PC-3 (cell line): Measurements from ENCODE around the gene SLC35D2. TPM values are rescaled to one million over a fixed set of nuclear protein-coding genes. Genes with fewer than 3 reads are reported as not detected.

Experiments
- ATAC-seq: fragments of 200-7000 bp; cut with Tn5 transposase; 2 replicates; pipeline ENCODE4 v1.9.1; 2020; ENCODE audit warnings: mild to moderate bottlenecking, moderate library complexity
- BruUV-seq: library from RNA; stranded (reverse); fragments of 400-500 nt; replicated peaks from 2 replicates; lab custom pipeline; 2021; lab: Mats Ljungman, UMichigan
- CTCF ChIA-PET: fragments of 300-600 bp; sonication (Branson Sonifier 250); formaldehyde crosslinking; loops from one replicate; lab custom pipeline; 2022; ENCODE audit warnings: antibody characterized with exemption; lab: Charles Lee
- POLR2A ChIA-PET: fragments of 300-600 bp; sonication (Branson Sonifier 250); formaldehyde crosslinking; loops from one replicate; lab custom pipeline; 2022; ENCODE audit warnings: antibody characterized with exemption; ENCODE audit not compliant: unreplicated experiment; lab: Charles Lee
- DNase-seq: peaks from one replicate; pipeline ENCODE4 v3.0.0-alpha.2; 2015
- H2AFZ ChIP-seq: fragments of 300-600 bp; sonication (generic); 2 replicates; pipeline ENCODE4 v1.6.0; 2016; ENCODE audit warnings: antibody characterized with exemption, low read length
- H3F3A ChIP-seq: fragments of 300-600 bp; sonication (generic); one replicate; pipeline ENCODE4 v1.6.0; 2017; ENCODE audit warnings: antibody characterized with exemption, low read length, control low read depth, mild to moderate bottlenecking; ENCODE audit not compliant: unreplicated experiment
- H3K27ac ChIP-seq: fragments of 300-600 bp; sonication (generic); 2 replicates; pipeline ENCODE4 v1.5.1; 2016; ENCODE audit warnings: mild to moderate bottlenecking, low read length
- H3K27me3 ChIP-seq: fragments of 300-600 bp; sonication (generic); 2 replicates; pipeline ENCODE4 v1.6.1; 2016; ENCODE audit warnings: low read length, mixed read lengths
- H3K36me3 ChIP-seq: fragments of 300-600 bp; sonication (generic); 2 replicates; pipeline ENCODE4 v1.6.1; 2016; ENCODE audit warnings: low read depth, mixed run types, low read length, mixed read lengths
- H3K4me1 ChIP-seq: fragments of 300-600 bp; sonication (generic); 2 replicates; pipeline ENCODE4 v1.5.1; 2016; ENCODE audit warnings: low read length; ENCODE audit not compliant: insufficient read depth
- H3K4me2 ChIP-seq: fragments of 300-600 bp; sonication (generic); 2 replicates; pipeline ENCODE4 v1.6.0; 2016; ENCODE audit warnings: low read length
- H3K4me3 ChIP-seq: fragments of 300-600 bp; sonication (generic); 2 replicates; pipeline ENCODE4 v1.5.1; 2016; ENCODE audit warnings: mild to moderate bottlenecking, low read length, mixed read lengths
- H3K79me2 ChIP-seq: fragments of 300-600 bp; sonication (generic); 2 replicates; pipeline ENCODE4 v1.6.1; 2017; ENCODE audit warnings: low read length, mixed read lengths
- H3K9ac ChIP-seq: fragments of 300-600 bp; sonication (generic); 2 replicates; pipeline ENCODE4 v1.6.0; 2016; ENCODE audit warnings: mild to moderate bottlenecking, low read length
- H3K9me2 ChIP-seq: fragments of 300-600 bp; sonication (generic); replicated peaks from 2 replicates; pipeline ENCODE4 v1.6.1; 2016; ENCODE audit warnings: mixed run types, low read length, mixed read lengths
- H3K9me3 ChIP-seq: fragments of 300-600 bp; sonication (generic); 2 replicates; pipeline ENCODE4 v1.6.1; 2016; ENCODE audit warnings: low read length, mixed read lengths
- H4K20me1 ChIP-seq: fragments of 300-600 bp; sonication (generic); 2 replicates; pipeline ENCODE4 v1.6.1; 2016; ENCODE audit warnings: low read length, mixed read lengths
- EZH2 ChIP-seq: fragments of 300-600 bp; sonication (generic); IDR thresholded peaks from one replicate; pipeline ENCODE4 v1.6.1; 2017; ENCODE audit warnings: antibody characterized with exemption, mild to moderate bottlenecking, low read length; ENCODE audit not compliant: unreplicated experiment
- EZH2phosphoT487 ChIP-seq: fragments of 300-600 bp; sonication (generic); IDR thresholded peaks from 2 replicates; pipeline ENCODE4 v1.6.1; 2018; ENCODE audit warnings: mild to moderate bottlenecking, antibody characterized with exemption, low read length, borderline replicate concordance
- intact Hi-C: fragments of 100-400 bp; cut with micrococcal nuclease; formaldehyde crosslinking; loops from 2 replicates; pipeline ENCODE4 v1.9.0; 2023
- total RNA-seq: library from RNA; depleted of rRNA; stranded (reverse); fragments of >200 nt; gene quantifications from 2 replicates; pipeline ENCODE4 v1.2.3, GENCODE V29; 2014
- TF ChIP-seq, protein P1 (sequence below): fragments of 300-600 bp; sonication (generic); conservative IDR thresholded peaks from 2 replicates; pipeline ENCODE4 v1.5.1; 2017; ENCODE audit warnings: antibody characterized with exemption, low read depth, mild to moderate bottlenecking, low read length

Gene SLC35D2
- total RNA-seq, 1 experiment from 2014 or later: 21.5 TPM

DNA sequence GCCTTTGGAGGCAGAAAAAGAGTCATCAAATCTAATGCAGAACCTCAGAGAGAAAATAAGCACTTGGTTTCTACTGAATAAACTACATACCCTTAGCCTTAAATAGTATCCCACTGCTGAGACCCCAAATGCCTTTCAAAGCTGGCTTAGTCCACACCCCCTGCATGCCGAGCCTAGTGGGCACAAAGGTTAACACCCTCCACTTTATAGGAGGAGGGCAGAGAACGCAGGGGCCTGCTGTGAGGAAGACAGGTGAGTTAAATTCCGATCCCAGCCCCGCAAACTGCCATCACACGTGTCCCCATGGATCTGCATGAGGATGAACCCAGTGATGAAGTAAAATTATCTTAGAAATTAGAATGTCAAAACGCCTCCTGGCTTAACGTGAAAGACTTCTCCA is 62.0 kb downstream of the SLC35D2 start:
- CTCF ChIA-PET: no interaction called here

DNA sequence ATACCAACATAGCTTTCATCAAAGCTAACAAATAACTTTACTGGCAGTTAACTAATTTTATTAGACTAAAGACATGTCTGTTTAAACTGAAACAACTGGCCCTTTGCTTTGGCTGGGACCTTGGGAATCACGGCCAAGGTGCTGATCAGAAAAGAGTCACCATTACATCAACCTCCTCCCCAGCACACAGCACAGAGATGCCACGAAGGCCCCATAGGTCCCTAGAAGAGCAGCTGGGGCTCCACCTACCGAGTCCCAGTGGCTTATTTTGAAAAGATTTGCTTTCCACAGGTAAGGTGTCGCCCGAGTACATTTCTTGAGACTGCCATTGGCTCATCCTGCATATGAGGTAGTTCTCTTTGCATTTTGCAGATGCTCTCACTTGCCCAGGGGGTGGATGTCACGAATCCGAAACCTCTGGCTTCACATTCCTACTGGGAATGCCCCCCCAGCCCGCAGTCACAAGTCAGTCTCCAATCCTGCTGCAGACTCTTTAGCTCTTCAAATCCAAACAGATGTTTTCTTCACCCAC is 62.7 kb downstream of the SLC35D2 start:
- TF ChIP-seq EZH2phosphoT487 (no peak), EZH2 (no peak)
- TF ChIP-seq, protein P1, sequence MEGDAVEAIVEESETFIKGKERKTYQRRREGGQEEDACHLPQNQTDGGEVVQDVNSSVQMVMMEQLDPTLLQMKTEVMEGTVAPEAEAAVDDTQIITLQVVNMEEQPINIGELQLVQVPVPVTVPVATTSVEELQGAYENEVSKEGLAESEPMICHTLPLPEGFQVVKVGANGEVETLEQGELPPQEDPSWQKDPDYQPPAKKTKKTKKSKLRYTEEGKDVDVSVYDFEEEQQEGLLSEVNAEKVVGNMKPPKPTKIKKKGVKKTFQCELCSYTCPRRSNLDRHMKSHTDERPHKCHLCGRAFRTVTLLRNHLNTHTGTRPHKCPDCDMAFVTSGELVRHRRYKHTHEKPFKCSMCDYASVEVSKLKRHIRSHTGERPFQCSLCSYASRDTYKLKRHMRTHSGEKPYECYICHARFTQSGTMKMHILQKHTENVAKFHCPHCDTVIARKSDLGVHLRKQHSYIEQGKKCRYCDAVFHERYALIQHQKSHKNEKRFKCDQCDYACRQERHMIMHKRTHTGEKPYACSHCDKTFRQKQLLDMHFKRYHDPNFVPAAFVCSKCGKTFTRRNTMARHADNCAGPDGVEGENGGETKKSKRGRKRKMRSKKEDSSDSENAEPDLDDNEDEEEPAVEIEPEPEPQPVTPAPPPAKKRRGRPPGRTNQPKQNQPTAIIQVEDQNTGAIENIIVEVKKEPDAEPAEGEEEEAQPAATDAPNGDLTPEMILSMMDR: no peak
- TSS peak; percentile 29 for BruUV-seq
- H3K4me1 ChIP-seq: no peaks in the 10 kb centered on the region
- H3K27ac ChIP-seq: no peak overlapping the region
- no peak overlapping the region for H3K4me3 ChIP-seq
- H4K20me1 ChIP-seq: no peaks in the 10 kb centered on the region
- H3K9me2 ChIP-seq: no peaks in the 10 kb centered on the region
- intact Hi-C loops: no loop called here
- no peak overlapping the region for H3K9ac ChIP-seq
- no peaks in the 10 kb centered on the region for H3K9me3 ChIP-seq
- no peaks in the 10 kb centered on the region for H3K79me2 ChIP-seq
- ATAC-seq (no peak), DNase-seq (no peak)
- no peaks in the 10 kb centered on the region for H3K36me3 ChIP-seq
- H3K4me2 ChIP-seq: no peak overlapping the region
- ChIA-PET CTCF (no interaction called here), POLR2A (interaction anchor here (0.7 kb wide), 1 partner anchor 137 kb away, joined by 4 read pairs; no protein-coding TSS in a partner anchor)
- H2AFZ ChIP-seq: no peak overlapping the region
- no peaks in the 10 kb centered on the region for H3F3A ChIP-seq
- no peaks in the 10 kb centered on the region for H3K27me3 ChIP-seq

More for the DNA sequence above, 62.0 kb downstream of the SLC35D2 start:
- POLR2A ChIA-PET: no interaction called here
- H3K27ac ChIP-seq: no peak overlapping the region
- no peaks in the 10 kb centered on the region for H3K4me1 ChIP-seq
- H3K4me2 ChIP-seq: no peak overlapping the region
- no peaks in the 10 kb centered on the region for H3K79me2 ChIP-seq
- no peaks in the 10 kb centered on the region for H3K9me3 ChIP-seq
- no peaks in the 10 kb centered on the region for H3K9me2 ChIP-seq
- no peak overlapping the region for H3K9ac ChIP-seq
- DNase-seq: no peak
- intact Hi-C loops: no loop called here
- H4K20me1 ChIP-seq: no peaks in the 10 kb centered on the region
- no peak overlapping the region for H3K4me3 ChIP-seq
- H3K27me3 ChIP-seq: no peaks in the 10 kb centered on the region
- BruUV-seq: no TSS peak
- no peaks in the 10 kb centered on the region for H3F3A ChIP-seq
- ATAC-seq: no peak
- H3K36me3 ChIP-seq: no peaks in the 10 kb centered on the region
- TF ChIP-seq EZH2: no peak
- TF ChIP-seq, protein P1: no peak
- TF ChIP-seq EZH2phosphoT487: no peak
- H2AFZ ChIP-seq: no peak overlapping the region

DNA sequence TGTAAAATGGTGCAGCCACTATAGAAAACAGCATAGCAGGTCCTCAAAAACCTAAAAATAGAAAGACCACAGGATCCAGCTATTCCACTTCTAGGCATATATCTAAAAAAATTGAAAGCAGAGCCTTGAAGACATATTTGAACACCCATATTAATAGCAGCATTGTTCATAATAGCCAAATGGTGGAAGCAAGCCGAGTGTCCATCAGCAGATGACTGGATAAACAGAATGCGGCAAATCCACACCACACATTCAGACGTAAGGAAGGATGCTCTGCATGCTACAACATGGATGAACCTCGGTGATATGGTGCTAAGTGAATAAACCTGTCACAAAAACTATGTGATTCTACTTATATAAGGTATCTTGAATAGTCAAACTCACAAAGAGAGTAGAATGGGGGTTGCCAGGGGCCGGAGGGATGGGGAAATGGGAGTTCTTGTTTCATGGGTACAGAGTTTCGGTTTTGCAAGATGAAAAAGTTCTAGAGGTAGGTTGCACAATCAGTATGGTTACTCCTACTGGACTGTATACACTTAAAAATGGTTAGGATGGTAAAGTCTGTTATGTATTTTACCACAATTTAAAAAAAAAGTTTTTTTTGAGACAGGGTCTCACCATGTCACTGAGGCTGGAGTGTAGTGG is 64.5 kb downstream of the SLC35D2 start:
- H3K27ac ChIP-seq: no peak overlapping the region
- no peak overlapping the region for H3K4me3 ChIP-seq
- H3K9me2 ChIP-seq: no peaks in the 10 kb centered on the region
- no peak for ATAC-seq
- H3K9me3 ChIP-seq: no peaks in the 10 kb centered on the region
- no peak overlapping the region for H2AFZ ChIP-seq
- H3F3A ChIP-seq: no peaks in the 10 kb centered on the region
- no peak for DNase-seq
- no peak for TF ChIP-seq EZH2
- TF ChIP-seq, protein P1: no peak
- no peak for TF ChIP-seq EZH2phosphoT487
- no peak overlapping the region for H3K4me2 ChIP-seq
- no peaks in the 10 kb centered on the region for H3K27me3 ChIP-seq
- no peaks in the 10 kb centered on the region for H3K79me2 ChIP-seq
- intact Hi-C loops: no loop called here
- no peak overlapping the region for H3K9ac ChIP-seq
- no TSS peak for BruUV-seq
- ChIA-PET POLR2A (no interaction called here), CTCF (no interaction called here)
- no peaks in the 10 kb centered on the region for H3K4me1 ChIP-seq
- no peaks in the 10 kb centered on the region for H4K20me1 ChIP-seq
- no peaks in the 10 kb centered on the region for H3K36me3 ChIP-seq
